ENCODE measurements around the gene PTGIR. TPM values are rescaled to one million over a fixed set of nuclear protein-coding genes. Genes with fewer than 3 reads are reported as not detected.

Gene PTGIR
- total RNA-seq, result 6.7 and 10.1 TPM in 2 replicates

GRCh38 chr19:46624958-46625661 lies at the start of gene PTGIR:
PTGIR (minus strand) TSS chr19:46625089; CDS start chr19:46624225, 864 bp downstream.

GRCh38 chr19:46661020-46661731 lies 36.3 kb upstream of the PTGIR start, which contains the start of gene DACT3:
DACT3 (minus strand) TSS chr19:46661182; CDS start chr19:46661064, 118 bp downstream.

GRCh38 chr19:46635920-46636761 lies 11.3 kb upstream of the PTGIR start, which contains the start of gene GNG8:
GNG8 (minus strand) TSS chr19:46636202; CDS start chr19:46634682, 1,520 bp downstream.

GRCh38 chr19:46601318-46602224 lies 23.3 kb downstream of the PTGIR start, which contains the start of gene CALM3:
CALM3 (plus strand) TSS chr19:46601330; CDS start chr19:46601435, 105 bp downstream.

Other genes with a start within 250 kb of the PTGIR start
- 14.9 and 18.2 TPM in 2 replicates for gene CCDC8, start 211.5 kb downstream of the PTGIR start, total RNA-seq
- under 0.01 TPM in 2 replicates for gene PNMA8C, start 196.2 kb downstream of the PTGIR start, total RNA-seq
- 2.2 and 13.3 TPM in 2 replicates for gene PNMA8A, start 153.5 kb downstream of the PTGIR start, total RNA-seq
- 0.14 and 0.44 TPM in 2 replicates for gene PNMA8B, start 129.2 kb downstream of the PTGIR start, total RNA-seq
- 99.1 and 184 TPM in 2 replicates for gene CALM3, start 23.8 kb downstream of the PTGIR start, total RNA-seq
- gene GNG8, start 11.1 kb upstream of the PTGIR start, total RNA-seq, result not detected in 2 replicates
- gene DACT3, start 36.1 kb upstream of the PTGIR start, total RNA-seq, result 4.2 and 8.0 TPM in 2 replicates
- gene PRKD2, start 92.0 kb upstream of the PTGIR start, total RNA-seq, result 14.9 and 15.3 TPM in 2 replicates
- 34.2 and 34.8 TPM in 2 replicates for gene FKRP, start 121.0 kb upstream of the PTGIR start, total RNA-seq
- gene STRN4, start 121.4 kb upstream of the PTGIR start, total RNA-seq, result 88.0 and 103 TPM in 2 replicates
- 222 and 326 TPM in 2 replicates for gene SLC1A5, start 163.5 kb upstream of the PTGIR start, total RNA-seq
- gene AP2S1, start 225.8 kb upstream of the PTGIR start, total RNA-seq, result 160 and 214 TPM in 2 replicates
- 46.8 and 49.0 TPM in 2 replicates for gene ARHGAP35, start 235.9 kb upstream of the PTGIR start, total RNA-seq

All from placental pericyte (primary cell).